Bone marrow (tissue), 2 donors: Measurements from ENCODE around the gene SPIB.
A peak's percentile ranks its signal among the peaks of the same experiment; 100 is the strongest.
"Not testable (repeated sequence)": the region's sequence is repeated elsewhere in the genome, so short reads cannot be mapped to it uniquely, and the experiment has no call there.

Experiments
- DNase-seq, 2 donors: peaks; one replicate each; lab custom pipeline; 2025; lab: John Stamatoyannopoulos, UW

SPIB gene

GRCh38 chr19:50468818-50469217 lies 50.1 kb downstream of the SPIB start:
- DNase-seq, result no peak

DNA sequence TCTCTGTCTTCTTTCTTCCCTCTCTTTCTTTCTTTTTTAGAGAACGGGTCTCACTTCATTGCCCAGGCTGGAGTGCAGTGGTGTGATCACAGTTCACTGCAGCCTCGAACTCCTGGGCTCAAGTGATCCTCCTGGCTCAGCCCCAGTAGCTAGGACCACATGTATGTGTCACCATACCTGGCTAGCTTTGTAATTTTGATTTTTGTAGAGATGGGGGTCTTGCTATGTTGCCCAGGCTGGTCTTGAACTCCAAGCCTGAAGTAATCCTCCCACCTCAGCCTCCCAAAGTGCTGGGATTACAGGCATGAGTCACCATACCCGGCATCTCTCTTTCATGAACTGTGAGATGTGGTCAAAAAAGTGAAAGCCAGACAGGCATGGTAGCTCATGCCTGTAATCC lies 54.6 kb downstream of the SPIB start:
- DNase-seq, result not testable (repeated sequence)

DNA sequence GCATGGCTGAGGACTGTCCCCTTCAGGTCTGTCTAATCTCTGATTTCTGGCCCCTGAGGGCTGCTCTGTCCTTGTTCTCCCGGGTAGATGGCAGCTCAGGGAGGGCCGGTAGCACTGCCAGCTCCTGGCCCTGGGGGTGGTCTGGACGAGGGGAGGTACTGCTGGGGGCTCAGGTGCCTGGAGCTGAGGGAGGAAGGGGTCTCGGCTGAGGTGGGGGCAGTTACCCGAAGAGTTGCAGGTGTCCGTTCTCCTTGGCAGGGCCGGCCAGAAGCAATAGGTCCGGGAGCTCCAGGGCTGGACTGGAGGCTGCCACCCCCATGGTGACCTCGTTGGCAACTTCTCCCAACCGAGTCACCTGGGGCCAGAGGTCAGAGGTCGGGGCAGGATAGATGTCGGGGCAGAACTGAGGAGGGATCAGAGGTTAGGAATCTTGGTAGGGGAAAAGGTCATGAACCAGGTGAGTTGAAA lies 56.4 kb downstream of the SPIB start:
- no peak for DNase-seq

GRCh38 chr19:50475736-50476223 lies 57.0 kb downstream of the SPIB start:
- DNase-seq, result no peak

- peak; percentile 41 to 65 for DNase-seq
Observed at GRCh38 chr19:50476224-50476906, 57.6 kb downstream of the SPIB start, which contains the start of the genes EMC10 and GARIN5A. Gene EMC10, plus strand, starts transcription at chr19:50476507. Its CDS starts 38 bp downstream, at chr19:50476545. Gene GARIN5A, minus strand, starts transcription at chr19:50476848. Its CDS starts 460 bp downstream, at chr19:50476388.

- DNase-seq, result no peak
Observed at GRCh38 chr19:50476907-50477238, 58.1 kb downstream of the SPIB start.

DNA sequence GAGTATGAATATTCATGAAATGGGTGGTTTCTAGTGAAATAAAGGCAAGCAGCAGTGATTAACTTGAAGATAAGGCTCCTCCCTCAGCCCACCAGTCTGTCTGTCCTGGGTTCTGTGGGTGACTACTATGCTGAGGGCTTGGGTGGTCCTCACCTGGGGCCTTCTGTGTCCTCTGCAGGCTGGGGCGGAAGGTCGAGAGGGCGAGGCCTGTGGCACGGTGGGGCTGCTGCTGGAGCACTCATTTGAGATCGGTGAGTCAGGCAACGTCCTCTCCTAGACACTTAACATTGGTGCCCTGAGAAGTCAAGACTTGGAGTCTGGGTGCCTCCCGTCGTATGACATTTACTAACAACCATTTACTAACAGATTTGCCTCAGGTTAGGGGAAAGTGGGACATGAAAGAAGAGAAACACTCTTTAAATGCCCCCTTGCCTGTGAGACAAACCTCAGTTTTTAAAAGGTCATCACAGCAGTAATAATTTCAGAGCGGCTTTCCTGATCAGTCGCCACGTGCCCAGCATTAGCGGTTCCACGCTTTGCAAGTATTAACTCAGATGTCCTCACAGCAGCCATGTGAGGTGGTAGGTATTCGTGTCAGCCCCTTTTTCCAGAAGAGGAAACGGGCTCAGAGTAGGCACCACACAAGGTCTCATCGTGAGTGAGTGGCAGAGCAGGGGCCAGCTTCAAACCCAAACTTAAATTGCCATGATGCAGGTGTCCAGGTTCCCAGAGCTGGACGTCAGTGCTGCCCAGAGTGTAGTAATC lies 59.2 kb downstream of the SPIB start:
- no peak for DNase-seq

GRCh38 chr19:50478901-50479715 lies 60.4 kb downstream of the SPIB start:
- DNase-seq, result no peak

GRCh38 chr19:50479761-50480251 lies 61.1 kb downstream of the SPIB start:
- no peak for DNase-seq

- no peak for DNase-seq
Observed at GRCh38 chr19:50480281-50481111, 61.8 kb downstream of the SPIB start.
